ENCODE data around the gene ASH1L.
"Not testable (repeated sequence)": the region's sequence is repeated elsewhere in the genome, so short reads cannot be mapped to it uniquely, and the experiment has no call there.

Gene ASH1L

DNA sequence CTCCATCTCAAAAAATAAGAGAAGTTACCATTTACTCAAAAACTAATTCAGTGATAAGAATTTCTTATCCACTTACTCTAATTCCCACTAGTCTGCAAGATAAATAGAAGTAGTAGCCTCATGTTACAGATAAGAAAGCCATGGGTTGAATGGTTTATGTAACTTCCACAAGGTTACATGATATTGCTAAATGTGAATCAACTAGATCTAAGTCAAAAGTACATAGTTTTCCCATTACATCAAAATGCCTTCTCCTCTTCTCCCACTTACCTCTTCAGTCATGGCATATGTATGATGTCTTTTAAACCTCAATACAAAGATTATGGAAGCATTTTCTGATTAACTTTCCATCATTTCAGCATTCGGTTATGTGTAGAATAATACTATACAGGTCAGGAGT, 108.5 kb downstream of the ASH1L start:
- no peak for DNase-seq (ENCODE audit: low read depth in 2 of 3, low spot score in 2 of 3)

DNA sequence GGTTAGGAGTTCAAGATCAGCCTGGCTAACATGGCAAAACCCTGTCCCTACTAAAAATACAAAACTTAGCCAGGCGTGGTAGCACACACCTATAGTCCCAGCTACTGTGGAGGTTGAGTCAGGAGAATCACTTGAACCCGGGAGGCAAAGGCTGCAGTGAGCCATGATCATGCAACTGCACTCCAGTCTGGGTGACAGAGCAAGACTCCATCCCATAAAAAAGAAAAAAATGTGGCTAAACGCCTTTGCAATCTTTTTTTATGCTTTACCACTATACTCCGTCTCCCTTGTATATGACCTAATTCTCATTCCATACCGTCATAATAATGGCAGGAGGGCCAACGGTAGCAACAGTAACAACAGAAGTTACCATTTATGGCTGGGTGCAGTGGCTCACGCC, 109.5 kb downstream of the ASH1L start:
- no peak for DNase-seq (ENCODE audit: low read depth in 2 of 3, low spot score in 2 of 3)

DNA sequence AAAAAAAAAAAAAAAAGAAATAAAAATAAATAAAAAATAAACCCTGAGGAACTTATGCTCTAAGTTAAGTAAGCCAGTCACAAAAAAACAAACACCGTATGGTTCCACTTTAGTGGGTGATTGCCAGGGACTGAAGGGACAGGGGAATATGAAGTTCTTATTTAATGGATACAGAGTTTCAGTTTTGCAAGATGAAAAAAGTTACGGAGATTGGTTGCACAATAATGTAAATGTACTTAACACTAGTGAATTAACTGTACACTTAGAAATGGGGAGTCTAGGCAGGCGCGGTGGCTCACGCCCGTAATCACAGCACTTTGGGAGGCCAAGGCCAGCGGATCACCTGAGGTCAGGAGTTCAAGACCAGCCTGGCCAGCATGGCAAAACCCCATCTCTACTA, 111.4 kb downstream of the ASH1L start:
- DNase-seq (ENCODE audit: low read depth in 2 of 3, low spot score in 2 of 3), result no peak

DNA sequence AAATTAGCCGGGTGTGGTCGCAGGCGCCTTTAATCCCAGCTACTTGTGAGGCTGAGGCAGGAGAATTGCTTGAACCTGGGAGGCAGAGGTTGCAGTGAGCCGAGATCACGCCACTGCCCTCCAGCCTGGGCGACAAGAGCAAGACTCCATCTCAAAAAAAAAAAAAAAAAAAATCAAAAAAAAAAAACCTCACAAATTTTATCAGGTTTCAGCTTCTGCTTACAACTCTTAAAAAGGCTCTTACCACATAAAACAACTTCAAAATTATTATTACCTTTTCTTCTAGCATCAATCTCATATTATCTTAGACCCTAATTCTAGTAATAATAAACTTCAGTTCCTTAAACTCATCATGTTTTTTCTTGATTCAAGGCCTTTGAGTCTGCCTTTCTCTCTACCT, 120.2 kb downstream of the ASH1L start:
- DNase-seq (ENCODE audit: low read depth in 2 of 3, low spot score in 2 of 3), result not testable (repeated sequence)

DNA sequence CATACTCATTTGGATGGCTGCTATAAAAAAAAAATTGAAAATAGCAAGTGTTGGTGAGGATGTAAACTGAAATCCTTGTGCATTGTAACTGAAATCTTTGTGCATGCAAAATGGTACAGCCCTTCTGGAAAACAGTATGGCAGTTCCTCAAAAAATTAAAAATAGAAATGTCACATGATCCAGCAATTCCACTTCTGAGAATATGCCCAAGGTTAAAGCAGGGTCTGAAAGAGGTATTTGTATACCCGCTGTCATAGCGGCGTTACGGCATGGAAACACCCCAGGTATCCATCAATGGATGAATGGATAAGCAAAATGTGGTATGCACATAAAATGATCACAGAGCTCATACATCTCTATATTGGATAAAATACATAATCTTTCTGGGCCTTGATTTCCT, 125.2 kb downstream of the ASH1L start:
- DNase-seq (ENCODE audit: low read depth in 2 of 3, low spot score in 2 of 3), result no peak

DNA sequence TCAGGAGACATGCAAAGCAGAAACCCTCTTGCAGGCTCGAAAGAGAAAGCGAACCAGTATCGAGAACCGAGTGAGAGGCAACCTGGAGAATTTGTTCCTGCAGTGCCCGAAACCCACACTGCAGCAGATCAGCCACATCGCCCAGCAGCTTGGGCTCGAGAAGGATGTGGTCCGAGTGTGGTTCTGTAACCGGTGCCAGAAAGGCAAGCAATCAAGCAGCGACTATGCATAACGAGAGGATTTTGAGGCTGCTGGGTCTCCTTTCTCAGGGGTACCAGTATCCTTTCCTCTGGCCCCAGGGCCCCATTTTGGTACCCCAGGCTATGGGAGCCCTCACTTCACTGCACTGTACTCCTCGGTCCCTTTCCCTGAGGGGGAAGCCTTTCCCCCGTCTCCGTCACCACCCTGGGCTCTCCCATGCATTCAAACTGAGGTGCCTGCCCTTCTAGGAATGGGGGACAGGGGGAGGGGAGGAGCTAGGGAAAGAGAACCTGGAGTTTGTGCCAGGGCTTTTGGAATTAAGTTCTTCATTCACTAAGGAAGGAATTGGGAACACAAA, 128.7 kb downstream of the ASH1L start:
- not testable (repeated sequence) for DNase-seq (ENCODE audit: low read depth in 2 of 3, low spot score in 2 of 3)

DNA sequence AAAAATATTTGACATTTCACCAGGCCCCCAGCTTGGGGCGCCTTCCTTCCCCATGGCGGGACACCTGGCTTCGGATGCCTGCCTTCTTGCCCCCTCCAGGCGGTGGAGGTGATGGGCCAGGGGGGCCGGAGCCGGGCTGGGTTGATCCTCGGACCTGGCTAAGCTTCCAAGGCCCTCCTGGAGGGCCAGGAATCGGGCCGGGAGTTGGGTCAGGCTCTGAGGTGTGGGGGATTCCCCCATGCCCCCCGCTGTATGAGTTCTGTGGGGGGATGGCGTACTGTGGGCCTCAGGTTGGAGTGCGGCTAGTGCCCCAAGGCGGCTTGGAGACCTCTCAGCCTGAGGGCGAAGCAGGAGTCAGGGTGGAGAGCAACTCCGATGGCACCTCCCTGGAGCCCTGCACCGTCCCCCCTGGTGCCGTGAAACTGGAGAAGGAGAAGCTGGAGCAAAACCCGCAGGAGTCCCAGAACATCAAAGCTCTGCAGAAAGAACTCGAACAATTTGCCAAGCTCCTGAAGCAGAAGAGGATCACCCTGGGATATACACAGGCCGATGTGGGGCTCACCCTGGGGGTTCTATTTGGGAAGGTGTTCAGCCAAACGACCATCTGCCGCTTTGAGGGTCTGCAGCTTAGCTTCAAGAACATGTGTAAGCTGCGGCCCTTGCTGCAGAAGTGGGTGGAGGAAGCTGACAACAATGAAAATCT, 129.3 kb downstream of the ASH1L start:
- DNase-seq (ENCODE audit: low read depth in 2 of 3, low spot score in 2 of 3), result not testable (repeated sequence)

DNA sequence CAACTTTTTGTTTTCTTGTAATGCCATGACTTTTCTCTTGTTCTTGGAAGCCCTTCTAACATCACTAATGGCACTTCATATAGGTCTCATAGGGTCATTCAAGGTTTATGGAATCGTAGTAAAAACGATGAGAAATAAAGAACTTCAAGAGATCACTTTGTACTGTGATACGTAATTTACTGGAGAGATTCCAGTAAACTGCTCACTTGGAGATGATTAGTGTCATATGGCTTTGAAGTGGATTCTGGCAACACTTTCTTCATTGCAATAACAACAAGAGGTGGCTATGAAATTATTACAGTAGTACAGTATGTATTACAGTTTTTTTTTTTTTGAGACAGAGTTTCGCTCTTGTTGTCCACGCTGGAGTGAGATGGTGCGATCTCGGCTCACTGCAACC, 138.5 kb downstream of the ASH1L start:
- DNase-seq (ENCODE audit: low read depth in 2 of 3, low spot score in 2 of 3), result no peak

DNA sequence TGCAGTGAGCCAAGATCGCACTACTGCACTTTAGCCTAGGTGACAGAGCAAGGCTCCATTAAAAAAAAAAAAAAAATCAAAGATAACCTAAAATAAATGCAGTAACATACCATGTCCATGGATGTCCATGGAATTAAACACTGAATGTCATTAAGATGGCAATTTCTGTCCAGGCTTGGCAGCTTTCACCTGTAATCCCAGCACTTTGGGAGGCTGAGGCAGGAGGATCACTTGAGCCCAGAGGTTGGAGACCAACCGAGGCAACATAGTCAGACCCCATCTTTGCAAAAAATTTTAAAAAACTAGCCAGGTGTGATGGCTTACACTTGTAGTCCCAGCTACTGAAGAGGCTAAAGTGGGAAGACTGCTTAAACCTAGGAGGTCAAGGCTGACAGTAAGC, 141.8 kb downstream of the ASH1L start:
- DNase-seq (ENCODE audit: low read depth in 2 of 3, low spot score in 2 of 3), result no peak

DNA sequence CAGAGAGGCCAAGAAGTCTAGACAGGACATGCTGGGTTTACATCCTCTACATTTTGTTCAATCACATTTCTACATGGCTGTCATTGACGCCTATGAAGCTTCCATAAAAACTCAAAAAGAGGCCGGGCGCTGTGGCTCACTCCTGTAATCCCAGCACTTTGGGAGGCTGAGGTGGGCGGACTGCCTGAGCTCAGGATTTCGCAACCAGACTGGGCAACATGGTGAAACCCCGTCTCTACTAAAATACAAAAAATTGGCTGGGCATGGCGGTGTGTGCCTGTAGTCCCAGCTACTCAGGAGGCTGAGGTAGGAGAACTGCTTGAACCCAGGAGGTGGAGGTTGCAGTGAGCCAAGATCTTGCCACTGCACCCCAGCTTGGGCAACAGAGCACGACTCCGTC, 150.8 kb downstream of the ASH1L start:
- not testable (repeated sequence) for DNase-seq (ENCODE audit: low read depth in 2 of 3, low spot score in 2 of 3)

DNA sequence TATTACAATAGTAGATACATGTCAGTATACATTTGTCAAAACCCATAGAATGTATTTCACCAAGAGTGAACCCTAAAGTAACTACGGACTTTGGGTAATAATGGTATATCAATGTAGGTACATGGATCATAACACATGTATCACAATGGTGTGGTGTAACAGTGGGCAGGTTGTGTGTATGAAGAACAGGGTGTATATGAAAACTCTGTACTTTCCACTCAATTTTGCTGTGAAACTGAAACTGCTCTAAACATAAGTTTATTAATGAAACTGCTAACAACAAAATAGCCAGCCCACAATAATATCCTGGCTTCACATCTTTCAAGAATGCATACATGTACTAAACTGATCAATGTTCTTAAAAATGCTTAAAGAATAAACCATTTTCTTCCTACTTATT, 151.7 kb downstream of the ASH1L start:
- no peak for DNase-seq (ENCODE audit: low read depth in 2 of 3, low spot score in 2 of 3)

DNA sequence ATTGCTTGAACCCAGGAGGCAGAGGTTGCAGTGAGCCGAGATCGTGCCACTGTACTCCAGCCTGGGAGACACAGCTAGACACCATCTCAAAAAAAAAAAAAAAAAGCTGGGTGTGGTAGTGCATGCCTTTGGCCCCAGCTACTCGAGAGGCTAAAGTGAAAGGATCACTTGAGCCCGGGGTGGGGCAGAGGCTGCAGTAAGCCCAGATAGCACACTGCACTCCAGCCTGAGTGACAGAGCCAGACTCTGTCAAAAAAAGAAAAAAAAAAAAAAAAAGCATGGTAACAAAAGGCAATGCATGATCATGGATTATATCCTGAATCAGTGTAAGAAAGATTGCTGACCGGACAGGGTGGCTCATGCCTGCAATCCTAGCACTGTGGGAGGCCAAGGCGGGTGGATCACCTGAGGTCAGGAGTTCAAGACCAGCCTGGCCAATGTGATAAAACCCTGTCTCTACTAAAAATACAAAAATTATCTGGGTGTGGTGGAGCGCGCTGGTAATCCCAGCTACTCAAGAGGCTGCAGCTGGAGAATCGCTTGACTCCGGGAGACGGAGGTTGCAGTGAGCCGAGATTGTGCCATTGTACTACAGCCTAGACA, 165.6 kb downstream of the ASH1L start:
- DNase-seq (ENCODE audit: low read depth in 2 of 3, low spot score in 2 of 3), result no peak

DNA sequence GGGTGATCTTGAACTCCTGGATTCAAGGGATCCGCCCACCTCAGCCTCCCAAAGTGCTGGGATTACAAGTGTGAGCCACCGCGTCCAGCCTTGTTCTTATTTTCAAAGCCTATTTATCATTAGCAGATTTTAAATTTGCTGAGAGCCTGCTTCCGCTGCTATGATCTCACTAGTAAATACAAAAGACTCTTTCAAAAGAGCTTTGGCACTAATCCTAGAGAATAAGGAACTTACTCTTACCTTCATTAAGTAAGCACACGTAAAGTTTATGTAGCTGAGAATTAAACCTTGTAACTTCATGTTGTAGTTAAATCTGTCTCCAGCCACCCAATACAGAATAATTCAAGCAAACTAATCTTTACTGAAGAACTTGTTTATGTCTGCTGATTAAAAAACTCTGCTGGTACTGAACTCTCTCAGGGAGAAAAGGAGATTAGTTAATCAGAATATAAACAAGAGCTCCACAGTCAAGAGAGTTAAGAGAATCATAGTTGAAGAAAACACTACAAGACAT, 169.6 kb downstream of the ASH1L start:
- no peak for DNase-seq (ENCODE audit: low read depth in 2 of 3, low spot score in 2 of 3)

DNA sequence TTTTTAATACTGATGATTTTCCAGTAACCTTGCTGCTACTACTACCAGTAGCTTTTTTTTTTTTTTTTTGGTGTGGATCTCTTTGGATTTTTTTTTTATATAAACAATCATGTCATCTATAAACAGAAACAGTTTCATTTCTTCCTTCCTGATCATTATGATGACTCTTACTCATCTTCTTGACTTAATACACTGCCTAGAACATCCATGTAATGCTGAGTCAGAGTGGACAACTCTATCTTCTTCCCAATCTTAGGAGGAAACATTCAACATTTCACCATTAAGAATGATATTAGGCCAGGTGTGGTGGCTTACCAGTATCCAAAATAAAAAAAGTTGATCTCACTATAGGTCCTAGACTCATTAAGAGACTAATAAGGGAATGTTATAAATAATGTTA, 172.8 kb downstream of the ASH1L start:
- DNase-seq (ENCODE audit: low read depth in 2 of 3, low spot score in 2 of 3), result no peak

DNA sequence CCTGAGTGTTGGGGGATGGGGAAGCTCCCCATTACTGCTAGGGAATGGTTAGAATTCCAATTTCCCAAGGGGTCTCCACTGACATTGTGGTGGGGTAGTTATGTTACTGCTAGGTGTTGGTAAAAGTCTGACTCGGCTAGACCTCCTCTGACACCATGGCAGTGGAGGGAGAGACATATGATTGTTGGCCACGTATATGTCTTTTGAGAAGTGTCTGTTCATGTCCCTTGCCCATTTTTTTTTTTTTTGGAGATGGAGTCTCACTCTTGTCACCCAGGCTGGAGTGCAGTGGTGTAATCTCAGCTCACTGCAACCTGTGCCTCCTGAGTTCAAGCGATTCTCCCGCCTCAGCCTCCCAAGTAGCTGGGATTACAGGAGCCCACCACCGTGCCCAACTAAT, 176.8 kb downstream of the ASH1L start:
- DNase-seq (ENCODE audit: low read depth in 2 of 3, low spot score in 2 of 3), result not testable (repeated sequence)

DNA sequence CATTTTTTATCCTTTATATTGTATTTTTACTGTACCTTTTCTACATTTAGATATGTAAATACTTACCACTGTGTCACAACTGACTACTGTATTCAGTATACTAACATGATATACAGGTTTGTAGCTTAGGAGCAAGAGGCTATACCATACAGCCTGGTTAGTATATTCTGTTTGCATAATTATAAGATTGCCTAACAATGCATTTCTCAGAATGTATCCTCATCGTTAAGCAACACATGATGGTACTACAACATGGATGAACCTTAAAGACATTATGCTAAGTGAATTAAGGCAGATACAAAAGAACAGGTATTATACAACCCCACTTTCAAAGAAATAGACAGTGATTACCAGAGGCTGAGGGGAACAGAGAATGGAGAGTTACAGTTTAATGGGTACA, 179.2 kb downstream of the ASH1L start:
- DNase-seq (ENCODE audit: low read depth in 2 of 3, low spot score in 2 of 3), result no peak

DNA sequence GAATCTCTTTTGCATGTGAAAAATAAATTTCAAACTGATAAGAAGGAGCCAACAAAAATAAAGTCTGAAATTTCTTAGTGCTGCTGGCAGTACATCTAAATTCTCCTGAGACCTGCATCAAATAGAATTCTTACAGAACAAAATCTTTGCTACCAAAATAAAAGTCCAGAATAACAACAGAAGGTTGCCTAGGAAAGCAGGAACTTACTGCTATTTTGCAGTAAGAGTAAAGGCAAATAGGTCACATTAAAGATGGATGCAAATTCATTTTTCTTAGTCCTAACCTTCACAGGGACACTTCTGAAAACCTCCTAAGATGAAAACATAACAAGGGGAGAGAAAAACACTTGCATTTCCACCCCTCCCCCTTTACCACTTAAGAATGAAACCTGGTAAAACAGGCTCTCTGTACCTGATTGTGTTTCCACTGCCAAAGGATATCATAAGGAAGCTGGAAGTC, 182.9 kb downstream of the ASH1L start:
- no peak for DNase-seq (ENCODE audit: low read depth in 2 of 3, low spot score in 2 of 3)

DNA sequence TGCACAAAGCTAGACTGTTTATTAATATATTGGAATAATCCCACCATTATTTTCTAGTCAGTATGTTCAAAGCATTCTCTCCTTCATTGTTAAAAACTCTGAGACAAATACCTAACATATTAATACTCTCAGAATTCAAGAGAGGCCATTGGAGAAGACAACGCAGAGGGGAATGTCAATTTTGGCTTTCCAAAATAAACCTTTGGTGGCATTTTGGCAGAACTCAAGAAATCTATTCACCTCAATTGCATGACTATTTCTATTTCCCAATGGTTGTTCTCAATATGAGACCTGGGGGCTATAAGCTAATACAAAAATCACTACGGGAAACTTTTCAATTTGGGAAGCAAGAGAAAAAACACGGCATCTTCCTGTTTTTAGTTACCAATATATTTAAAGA, 183.4 kb downstream of the ASH1L start:
- DNase-seq (ENCODE audit: low read depth in 2 of 3, low spot score in 2 of 3), result no peak

DNA sequence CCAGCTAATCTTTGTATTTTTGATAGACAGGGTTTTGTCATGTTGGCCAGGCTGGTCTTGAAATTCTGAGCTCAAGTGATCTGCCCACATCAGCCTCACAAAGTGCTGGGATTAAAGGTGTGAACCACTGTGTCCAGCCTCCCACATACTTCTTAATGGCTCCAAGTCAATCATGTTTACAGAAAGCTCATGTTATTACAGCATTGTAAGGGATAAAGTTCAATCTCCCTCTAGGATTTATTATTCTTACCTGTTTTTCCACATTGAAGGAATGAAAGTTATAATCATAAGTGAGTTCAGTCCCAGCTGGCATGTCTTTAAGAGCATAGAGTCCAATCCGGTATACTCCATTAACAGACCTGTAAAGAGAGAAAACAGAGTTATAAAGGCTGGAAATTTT, 202.6 kb downstream of the ASH1L start:
- DNase-seq (ENCODE audit: low read depth in 2 of 3, low spot score in 2 of 3), result no peak

DNA sequence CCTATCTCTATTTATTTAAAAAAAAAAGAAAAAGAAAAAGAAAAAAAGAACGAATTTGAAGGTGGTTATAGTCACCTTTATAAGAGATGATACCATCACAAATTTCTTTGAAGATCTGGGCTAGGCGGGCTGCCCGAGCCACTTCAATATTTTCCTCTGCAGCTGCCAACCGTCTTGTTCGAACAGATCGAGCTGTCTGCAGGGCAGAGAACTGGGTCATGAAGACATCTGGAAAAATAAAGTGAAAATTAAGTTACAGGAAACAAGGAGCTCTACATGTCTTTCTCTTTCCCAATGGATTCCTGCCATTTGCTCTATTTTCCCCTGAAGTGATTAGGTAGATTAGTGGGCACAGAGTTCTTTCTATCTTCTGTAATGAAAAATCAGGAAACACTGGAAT, 210.0 kb downstream of the ASH1L start:
- no peak for DNase-seq (ENCODE audit: low read depth in 2 of 3, low spot score in 2 of 3)

DNA sequence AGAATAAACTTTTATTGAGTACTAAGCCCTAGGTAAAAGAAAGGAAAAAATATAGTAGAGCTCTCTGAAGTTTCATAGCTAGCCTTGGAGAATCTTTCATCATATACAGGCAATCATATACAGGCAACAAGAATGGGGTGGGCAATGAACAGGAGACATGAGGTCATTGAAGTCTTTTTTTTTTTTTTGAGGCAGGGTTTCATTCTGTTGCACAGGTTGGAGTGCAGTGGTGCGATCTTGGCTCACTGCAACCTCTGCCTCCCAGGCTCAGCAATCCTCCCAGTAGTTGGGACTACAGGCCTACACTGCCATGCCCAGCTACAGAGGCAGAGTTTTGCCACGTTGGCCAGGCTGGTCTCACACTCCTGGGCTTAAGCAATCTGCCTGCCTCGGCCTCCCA, 219.8 kb downstream of the ASH1L start:
- no peak for DNase-seq (ENCODE audit: low read depth in 2 of 3, low spot score in 2 of 3)

DNA sequence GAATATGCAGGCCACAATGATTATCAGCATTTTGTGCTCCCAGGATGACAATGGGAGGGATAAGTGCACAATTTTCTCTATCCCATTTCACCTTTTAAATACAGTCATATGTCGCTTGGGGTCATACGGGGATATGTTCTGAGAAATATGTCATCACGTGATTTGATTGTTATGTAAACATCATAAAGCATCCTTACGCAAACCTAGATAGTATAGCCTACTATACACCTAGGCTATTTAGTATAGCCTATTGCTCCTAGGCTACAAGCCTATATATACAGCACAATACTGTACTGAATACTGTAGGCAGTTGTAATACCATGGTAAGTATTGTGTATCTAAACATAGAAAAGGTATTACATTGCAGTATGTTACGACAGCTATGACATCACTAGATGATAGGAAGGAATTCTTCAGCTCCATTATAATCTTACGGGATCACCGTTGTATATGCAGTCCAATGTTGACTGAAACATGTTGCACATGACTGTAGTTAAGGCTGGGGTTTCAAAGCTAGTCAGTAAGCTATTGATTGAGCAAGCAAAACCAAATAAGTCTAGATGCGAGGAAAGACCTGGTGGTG, 223.0 kb downstream of the ASH1L start:
- DNase-seq (ENCODE audit: low read depth in 2 of 3, low spot score in 2 of 3), result no peak
